Middle frontal gyrus (tissue), 1 donor: Measurements from ENCODE around the gene DEFB125.

ENCODE experiments used
- DNase-seq: peaks from one replicate; pipeline ENCODE4 v3.0.0-alpha.2; 2015; ENCODE audit warnings: low spot score; ENCODE audit errors: extremely low spot score

DEFB125 gene

DNA sequence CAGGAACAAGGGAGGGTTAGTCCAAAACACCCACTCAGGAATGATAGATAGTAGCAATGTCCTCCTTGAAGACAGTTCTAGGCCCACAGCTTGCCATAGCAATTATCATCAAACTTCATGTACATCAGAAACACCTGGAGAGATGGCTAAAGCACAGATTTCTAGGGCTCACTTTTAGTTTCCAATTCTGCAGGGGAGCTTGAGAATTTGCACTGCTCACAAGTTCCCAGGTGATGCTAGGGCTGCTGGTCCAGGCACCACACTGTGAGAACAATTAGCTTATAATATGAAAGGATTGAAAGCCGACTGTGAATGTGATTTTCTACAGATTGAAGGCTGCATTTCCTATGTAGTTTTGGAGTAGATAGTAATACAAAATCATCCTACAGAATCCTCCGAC, 58.4 kb downstream of the DEFB125 start:
- DNase-seq: no peak
